Inferior parietal cortex (tissue), 1 donor: Measurements from ENCODE around the gene LRRTM4.
"Not testable (repeated sequence)": the region's sequence is repeated elsewhere in the genome, so short reads cannot be mapped to it uniquely, and the experiment has no call there.

ENCODE experiments used
- DNase-seq: peaks from one replicate; pipeline ENCODE4 v3.0.0-alpha.2; 2016; ENCODE audit errors: extremely low spot score

Gene LRRTM4

DNA sequence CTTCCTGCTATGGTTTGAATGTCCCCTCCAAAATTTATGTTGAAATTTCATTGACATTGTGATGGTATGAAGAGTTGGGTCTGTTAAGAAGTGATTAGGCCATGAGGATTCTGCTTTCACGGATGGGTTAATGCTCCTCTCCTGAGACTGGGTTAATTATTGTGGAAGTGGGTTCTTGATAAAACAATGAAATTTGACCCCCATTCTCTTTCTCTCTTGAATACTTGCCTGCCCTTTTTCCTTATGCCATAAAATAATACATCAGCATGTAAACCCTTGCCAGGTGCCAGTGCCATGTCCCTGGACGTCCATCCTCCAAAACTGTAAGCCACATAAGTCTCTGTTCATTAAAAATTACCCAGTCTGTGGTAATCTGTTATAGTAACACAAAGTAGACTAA is 352.8 kb downstream of the LRRTM4 start:
- DNase-seq: no peak

DNA sequence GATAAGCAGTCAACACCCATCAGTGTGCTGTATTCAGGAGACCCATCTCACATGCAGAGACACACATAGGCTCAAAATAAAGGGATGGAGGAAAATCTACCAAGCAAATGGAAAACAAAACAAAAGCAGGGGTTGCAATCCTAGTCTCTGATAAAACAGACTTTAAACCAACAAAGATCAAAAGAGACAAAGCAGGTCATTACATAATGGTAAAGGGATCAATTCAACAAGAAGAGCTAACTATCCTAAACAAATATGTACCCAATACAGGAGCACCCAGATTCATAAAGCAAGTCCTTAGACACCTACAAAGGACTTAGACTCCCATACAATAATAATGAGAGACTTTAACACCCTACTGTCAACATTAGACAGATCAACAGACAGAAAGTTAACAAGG is 358.2 kb downstream of the LRRTM4 start:
- DNase-seq: not testable (repeated sequence)

- no peak for DNase-seq
Measured at GRCh38 chr2:77161009-77161408, 361.2 kb downstream of the LRRTM4 start.

- DNase-seq: no peak
Measured at GRCh38 chr2:77156599-77156998, 365.6 kb downstream of the LRRTM4 start.

DNA sequence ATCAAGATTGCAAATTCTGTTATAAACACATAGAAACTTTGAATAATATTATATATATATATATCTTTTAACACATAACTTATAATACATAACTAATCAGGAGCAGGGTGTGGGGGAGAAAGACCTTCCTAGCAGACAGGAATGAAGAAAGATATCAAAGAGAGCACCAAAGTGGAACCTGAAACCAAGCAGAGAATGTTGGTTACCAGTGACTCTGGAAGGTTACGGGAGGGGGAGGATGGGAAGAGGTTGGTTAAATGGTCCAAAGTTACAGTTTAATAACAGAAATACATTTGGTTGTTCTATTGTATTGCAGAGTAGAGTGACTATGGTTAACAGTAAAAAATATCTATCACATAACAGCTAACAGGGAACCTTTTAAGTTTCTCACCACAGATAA is 366.7 kb downstream of the LRRTM4 start:
- DNase-seq: no peak

DNA sequence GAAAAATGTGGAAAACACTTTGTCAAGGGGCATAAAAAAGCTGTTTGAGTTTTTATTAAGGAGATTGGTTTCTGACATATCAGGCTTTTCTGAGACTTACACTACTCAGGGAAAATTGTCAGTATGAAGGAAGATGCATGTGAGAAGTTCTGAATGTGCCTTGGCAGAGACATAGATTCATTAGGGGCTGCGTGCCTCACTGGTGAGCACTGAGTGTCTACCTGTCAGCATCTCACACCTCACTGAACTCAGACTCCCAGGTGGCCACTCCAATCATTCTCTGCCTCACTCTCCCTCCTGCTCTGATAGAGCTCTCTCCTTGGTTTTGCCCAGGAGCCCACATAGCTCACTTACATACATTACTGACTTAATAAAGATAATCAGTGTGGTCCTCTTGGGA is 372.6 kb downstream of the LRRTM4 start:
- no peak for DNase-seq

DNA sequence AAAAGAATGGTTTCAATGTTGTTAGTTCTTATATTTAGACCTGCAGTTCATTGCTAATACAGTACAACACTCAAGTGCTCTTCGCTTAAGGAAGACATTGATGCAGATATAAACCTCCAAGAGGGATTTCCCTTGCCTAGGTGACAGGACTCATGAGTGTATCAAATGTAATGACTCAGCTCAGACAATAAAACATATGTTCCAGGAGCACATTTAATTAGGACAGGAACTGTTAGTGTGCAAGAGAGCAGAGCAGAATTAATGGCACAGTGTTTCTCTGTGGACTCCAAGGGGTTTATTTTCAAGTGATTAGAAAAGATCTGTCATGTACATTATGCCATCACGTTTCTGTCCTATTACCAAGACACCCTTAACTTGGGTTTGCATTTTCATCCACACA is 375.0 kb downstream of the LRRTM4 start:
- DNase-seq: no peak

DNA sequence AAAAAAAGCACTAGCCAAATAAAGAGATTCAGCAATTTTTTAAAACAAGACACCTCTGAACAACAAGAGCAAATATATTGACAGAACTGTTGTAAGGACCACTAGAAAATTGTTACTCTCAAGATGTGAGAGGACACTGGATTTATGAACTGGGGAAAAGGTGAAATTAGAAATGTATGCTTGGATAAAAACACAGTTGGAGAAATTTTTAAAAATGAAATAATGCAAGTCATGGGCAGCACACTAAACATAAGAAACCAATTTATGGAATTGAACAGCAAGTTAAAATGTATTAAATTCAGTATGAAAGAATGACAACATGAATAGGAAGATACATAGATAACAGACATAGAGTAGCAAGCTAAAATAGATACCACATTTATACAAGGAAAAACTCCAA is 377.4 kb downstream of the LRRTM4 start:
- DNase-seq: no peak

GRCh38 chr2:77142141-77142540 is 380.0 kb downstream of the LRRTM4 start:
- no peak for DNase-seq

- not testable (repeated sequence) for DNase-seq
Measured at GRCh38 chr2:77128479-77128878, 393.7 kb downstream of the LRRTM4 start.

DNA sequence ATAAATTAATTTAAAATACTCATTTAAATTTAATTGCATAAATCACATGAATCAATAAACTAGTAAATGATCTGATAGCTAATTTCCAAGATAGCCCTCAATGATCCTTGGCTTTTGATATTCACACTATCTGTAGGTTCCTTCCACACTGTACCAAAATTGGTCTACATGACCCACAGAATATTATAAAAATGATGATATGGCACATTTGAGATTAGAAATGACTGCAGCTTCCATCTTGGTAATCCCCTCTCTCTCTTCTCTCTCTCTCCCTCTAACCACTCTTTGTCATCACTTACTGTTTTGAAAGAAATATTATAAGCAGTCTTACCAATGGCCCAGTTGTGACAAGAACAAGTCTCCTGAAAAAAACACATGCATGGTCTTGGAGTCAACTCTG is 394.8 kb downstream of the LRRTM4 start:
- DNase-seq: no peak

GRCh38 chr2:77121518-77121917 is 400.7 kb downstream of the LRRTM4 start:
- DNase-seq: no peak

DNA sequence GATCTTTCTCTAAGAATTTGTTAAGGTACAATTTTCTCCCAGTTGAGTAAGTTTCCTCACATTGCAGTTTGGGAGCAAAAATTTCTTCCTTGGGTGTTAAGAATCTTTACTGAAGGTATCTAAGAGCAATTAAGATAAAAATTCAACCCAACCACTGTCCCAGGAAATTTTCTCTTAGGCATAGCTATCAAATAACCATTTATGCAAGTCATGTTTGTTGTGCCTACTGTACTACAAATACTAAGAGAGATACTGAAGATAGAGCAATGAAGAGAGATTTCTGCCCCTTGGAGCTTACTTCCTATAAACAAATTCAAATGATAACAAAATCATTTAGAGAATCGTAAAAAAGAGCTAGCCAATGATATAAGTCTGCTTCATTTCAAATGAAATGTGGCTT is 402.8 kb downstream of the LRRTM4 start:
- DNase-seq: no peak

DNA sequence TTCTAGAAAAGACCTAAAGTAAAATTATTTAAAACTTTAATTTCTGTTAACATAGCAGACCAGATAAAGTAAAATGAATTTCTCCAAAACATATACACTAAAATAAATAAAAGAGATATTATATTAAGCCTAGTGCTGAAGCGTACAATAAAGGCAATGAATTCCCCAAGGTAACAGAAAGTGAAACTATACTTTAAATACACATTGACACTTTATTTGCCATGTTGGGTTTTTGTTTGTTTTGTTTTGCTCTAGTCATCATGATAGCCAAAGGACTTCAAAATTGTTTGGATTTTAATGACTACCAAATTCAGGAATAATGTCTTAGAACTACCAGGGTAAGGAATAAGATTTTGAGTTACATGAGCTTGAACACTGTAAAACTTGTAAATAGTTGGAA is 413.3 kb downstream of the LRRTM4 start:
- DNase-seq: no peak

- no peak for DNase-seq
Measured at GRCh38 chr2:77105008-77105407, 417.2 kb downstream of the LRRTM4 start.

- no peak for DNase-seq
Measured at GRCh38 chr2:77104554-77104953, 417.6 kb downstream of the LRRTM4 start.

DNA sequence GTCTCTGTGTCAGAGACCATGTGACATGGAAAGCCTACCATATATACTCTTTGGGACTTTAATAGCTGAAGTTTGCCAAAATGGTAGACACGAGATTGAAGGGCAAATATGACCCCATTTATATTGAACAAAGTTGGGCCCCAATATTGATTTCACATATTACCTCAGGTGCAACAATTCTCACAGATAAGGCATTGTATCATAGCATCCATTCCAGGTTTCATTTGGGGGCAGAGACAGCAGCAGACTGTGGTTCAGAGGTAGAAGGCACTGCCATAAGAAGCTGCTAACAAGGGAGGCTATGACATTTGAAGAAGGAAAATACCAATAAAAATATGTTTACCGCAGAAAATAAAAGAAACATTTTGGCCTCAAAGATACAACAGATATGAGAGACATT is 419.2 kb downstream of the LRRTM4 start:
- no peak for DNase-seq

DNA sequence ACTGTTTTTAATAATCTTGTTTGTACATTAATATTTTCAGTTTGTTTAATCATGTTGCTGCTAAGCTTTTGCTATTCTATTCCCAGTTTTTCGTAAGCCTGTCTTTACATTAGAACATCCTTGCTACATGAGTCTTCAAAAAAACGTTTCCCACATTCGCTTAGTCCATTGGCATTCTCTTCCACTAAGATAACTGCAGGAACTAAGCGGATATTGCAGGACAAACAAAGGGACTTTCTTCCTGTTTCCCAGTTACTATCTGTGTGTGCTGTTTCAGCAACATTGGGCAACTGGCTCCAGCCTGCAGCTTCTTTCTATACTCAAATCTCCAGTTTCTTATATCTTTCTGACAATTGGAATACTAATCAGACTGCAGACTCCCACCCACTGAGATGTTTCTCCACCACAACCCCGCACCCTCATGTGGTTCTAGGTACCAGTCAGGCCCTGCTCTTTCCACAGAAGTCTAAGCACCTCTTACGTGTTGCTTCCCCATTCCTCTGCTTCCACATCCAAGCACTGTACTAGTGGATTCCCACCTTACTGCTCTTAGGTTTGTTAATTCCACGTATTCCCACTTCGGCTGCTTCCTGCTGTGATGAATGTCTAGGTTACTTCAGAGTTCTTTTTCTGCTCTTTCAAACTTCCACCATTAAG is 420.3 kb downstream of the LRRTM4 start:
- no peak for DNase-seq

DNA sequence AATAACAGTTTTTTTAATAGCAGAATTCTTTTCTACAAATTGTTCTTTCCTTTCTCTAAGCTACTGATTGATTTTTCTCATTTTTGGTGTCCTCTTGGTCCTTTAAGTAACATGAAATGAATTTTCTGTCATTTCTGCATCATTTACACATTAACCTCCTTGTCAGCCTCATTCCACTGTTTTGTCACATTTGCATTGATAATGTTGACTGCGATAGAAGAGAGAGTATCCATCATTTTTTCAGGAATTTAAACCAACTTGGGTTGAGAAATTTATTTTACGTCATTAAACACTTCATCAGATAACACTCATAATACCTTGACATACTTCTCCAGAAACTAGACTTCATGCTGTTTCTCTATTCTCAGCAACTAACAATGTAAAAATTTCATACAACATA is 422.2 kb downstream of the LRRTM4 start:
- no peak for DNase-seq

- DNase-seq: not testable (repeated sequence)
Measured at GRCh38 chr2:77095525-77095924, 426.7 kb downstream of the LRRTM4 start.

DNA sequence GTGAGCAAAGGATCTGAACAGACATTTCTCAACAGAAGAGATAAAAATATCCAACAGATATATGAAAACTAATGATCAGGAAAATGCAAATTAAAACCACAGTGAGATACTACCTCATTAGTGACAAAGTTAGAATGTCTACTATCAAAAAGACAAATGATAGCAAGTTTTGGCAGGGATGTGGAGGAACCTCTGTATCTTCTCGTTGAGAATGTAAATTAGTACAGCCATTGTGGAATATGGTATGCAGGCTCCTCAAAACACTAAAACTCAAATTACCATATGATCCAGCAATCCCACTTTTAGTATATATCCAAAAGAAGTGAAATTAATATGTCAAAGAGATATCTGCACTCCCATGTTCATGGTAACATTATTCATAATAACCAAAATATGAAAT is 427.1 kb downstream of the LRRTM4 start:
- no peak for DNase-seq

- DNase-seq: not testable (repeated sequence)
Measured at GRCh38 chr2:77088424-77088823, 433.8 kb downstream of the LRRTM4 start.

DNA sequence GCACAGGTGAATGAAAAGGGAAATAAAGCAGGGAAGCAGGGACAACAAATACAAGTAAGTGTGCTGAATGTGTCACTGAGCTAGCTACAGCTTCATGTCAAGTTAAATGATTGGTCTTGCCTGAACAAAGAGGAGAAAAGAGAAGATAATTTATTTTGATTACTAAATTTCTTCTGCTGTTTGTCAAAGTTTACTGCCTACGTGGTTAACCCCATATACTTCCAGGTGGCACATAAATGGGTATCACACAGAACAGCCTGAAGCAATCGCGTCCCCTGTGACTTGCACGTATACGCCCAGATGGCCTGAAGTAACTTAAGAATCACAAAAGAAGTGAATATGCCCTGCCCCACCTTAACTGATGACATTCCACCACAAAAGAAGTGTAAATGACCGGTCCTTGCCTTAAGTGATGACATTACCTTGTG is 434.2 kb downstream of the LRRTM4 start:
- DNase-seq: no peak

- DNase-seq: no peak
Measured at GRCh38 chr2:77086478-77086877, 435.7 kb downstream of the LRRTM4 start.
